ENCODE data around the gene RPS19.

Gene RPS19

GRCh38 chr19:41906916-41907680 is 47.0 kb downstream of the RPS19 start:
- Histone ChIP-seq H3K27ac (ENCODE audit: low read length) (no peak overlapping the region), H2AFZ (ENCODE audit: low read length) (no peak overlapping the region), H3K9ac (ENCODE audit: low read length) (no peak overlapping the region), H3K4me3 (ENCODE audit: low read length) (no peak overlapping the region), H3K4me1 (ENCODE audit: low read length) (no peaks in the 10 kb centered on the region), H3K79me2 (ENCODE audit: low read length) (no peaks in the 10 kb centered on the region), H3F3A (ENCODE audit: insufficient read depth, low read length) (no peaks in the 10 kb centered on the region), H4K20me1 (ENCODE audit: insufficient read depth, low read length) (no peaks in the 10 kb centered on the region), H3K4me2 (ENCODE audit: low read depth, low read length) (no peak overlapping the region), H3K9me2 (replicated peaks; ENCODE audit: insufficient read depth, low read length) (no peaks in the 10 kb centered on the region), H3K36me3 (replicated peaks; ENCODE audit: insufficient read depth, low read length) (no peaks in the 10 kb centered on the region), H3K27me3 (replicated peaks; ENCODE audit: insufficient read depth, low read length) (peaks cover 18% of the 10 kb centered on the region), H3K9me3 (replicated peaks; ENCODE audit: insufficient read depth, low read length) (no peaks in the 10 kb centered on the region)
- no peak for DNase-seq
- TF ChIP-seq EZH2 (optimal IDR thresholded peaks at IDR 0.05; ENCODE audit: low read depth, low read length) (no peak), EZH2phosphoT487 (IDR thresholded peaks at IDR 0.05; ENCODE audit: low read length) (no peak), CTCF (IDR thresholded peaks at IDR 0.05; ENCODE audit: low read length) (no peak)

DNA sequence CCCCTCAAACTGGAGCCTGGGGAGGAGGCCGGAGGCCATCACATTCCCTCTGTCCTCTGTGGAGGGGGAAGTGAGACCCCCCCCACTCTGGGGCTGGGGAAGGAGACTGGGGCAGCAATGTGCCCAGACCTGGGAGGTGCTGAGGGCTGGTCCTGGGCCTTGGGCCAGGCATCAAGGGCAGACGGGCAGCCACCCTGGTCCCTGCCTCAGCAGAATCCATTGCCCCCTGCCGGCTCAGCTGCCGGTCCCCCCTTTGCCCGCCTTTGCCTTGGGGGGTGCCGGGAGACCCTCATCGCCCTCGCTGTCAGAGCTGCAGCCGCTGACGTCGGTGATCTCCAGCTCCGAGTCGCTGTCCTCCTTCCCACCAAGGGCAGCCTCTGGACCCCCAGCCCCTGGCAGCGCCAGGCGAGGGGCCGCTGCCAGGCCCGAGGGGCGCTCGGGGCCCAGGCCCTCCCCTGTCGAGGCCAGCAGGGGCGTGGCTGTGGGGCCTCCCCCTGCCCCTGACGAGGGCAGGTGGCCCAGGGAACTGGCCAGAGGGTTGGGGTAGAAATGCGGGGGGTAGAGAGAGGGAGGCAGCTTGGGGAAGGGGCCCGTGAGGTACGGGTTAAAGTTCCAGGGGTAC is 48.0 kb downstream of the RPS19 start:
- Histone ChIP-seq H3K9ac (ENCODE audit: low read length) (no peak overlapping the region), H3F3A (ENCODE audit: insufficient read depth, low read length) (no peaks in the 10 kb centered on the region), H3K4me3 (ENCODE audit: low read length) (no peak overlapping the region), H4K20me1 (ENCODE audit: insufficient read depth, low read length) (no peaks in the 10 kb centered on the region), H3K4me1 (ENCODE audit: low read length) (no peaks in the 10 kb centered on the region), H3K27me3 (replicated peaks; ENCODE audit: insufficient read depth, low read length) (peaks cover 27% of the 10 kb centered on the region), H3K36me3 (replicated peaks; ENCODE audit: insufficient read depth, low read length) (no peaks in the 10 kb centered on the region), H3K4me2 (ENCODE audit: low read depth, low read length) (no peak overlapping the region), H3K9me3 (replicated peaks; ENCODE audit: insufficient read depth, low read length) (no peaks in the 10 kb centered on the region), H3K27ac (ENCODE audit: low read length) (no peak overlapping the region), H3K79me2 (ENCODE audit: low read length) (no peaks in the 10 kb centered on the region), H3K9me2 (replicated peaks; ENCODE audit: insufficient read depth, low read length) (no peaks in the 10 kb centered on the region), H2AFZ (ENCODE audit: low read length) (no peak overlapping the region)
- TF ChIP-seq CTCF (IDR thresholded peaks at IDR 0.05; ENCODE audit: low read length) = no peak
- no peak for TF ChIP-seq EZH2phosphoT487 (IDR thresholded peaks at IDR 0.05; ENCODE audit: low read length)
- TF ChIP-seq EZH2 (optimal IDR thresholded peaks at IDR 0.05; ENCODE audit: low read depth, low read length) = no peak
- no peak for DNase-seq

- no peak for TF ChIP-seq EZH2phosphoT487 (IDR thresholded peaks at IDR 0.05; ENCODE audit: low read length)
Observed at GRCh38 chr19:41908724-41909464, 48.8 kb downstream of the RPS19 start.

More at GRCh38 chr19:41908724-41909464, 48.8 kb downstream of the RPS19 start:
- Histone ChIP-seq H3K4me2 (ENCODE audit: low read depth, low read length) (no peak overlapping the region), H3K36me3 (replicated peaks; ENCODE audit: insufficient read depth, low read length) (no peaks in the 10 kb centered on the region), H3K27me3 (replicated peaks; ENCODE audit: insufficient read depth, low read length) (peaks cover 34% of the 10 kb centered on the region), H3K9me2 (replicated peaks; ENCODE audit: insufficient read depth, low read length) (no peaks in the 10 kb centered on the region), H3K27ac (ENCODE audit: low read length) (no peak overlapping the region), H3K4me1 (ENCODE audit: low read length) (no peaks in the 10 kb centered on the region), H3K4me3 (ENCODE audit: low read length) (no peak overlapping the region), H4K20me1 (ENCODE audit: insufficient read depth, low read length) (no peaks in the 10 kb centered on the region), H3K9me3 (replicated peaks; ENCODE audit: insufficient read depth, low read length) (no peaks in the 10 kb centered on the region), H3F3A (ENCODE audit: insufficient read depth, low read length) (no peaks in the 10 kb centered on the region), H2AFZ (ENCODE audit: low read length) (no peak overlapping the region), H3K9ac (ENCODE audit: low read length) (no peak overlapping the region), H3K79me2 (ENCODE audit: low read length) (no peaks in the 10 kb centered on the region)
- DNase-seq = no peak

All from MM.1S (cell line).